ENCODE results near the gene GNRHR.

- TF ChIP-seq JUND (IDR thresholded peaks at IDR 0.05) (no peak), CTCF (IDR thresholded peaks at IDR 0.05) (no peak), YY1 (IDR thresholded peaks at IDR 0.05; ENCODE audit: low read depth) (no peak), TEAD4 (IDR thresholded peaks at IDR 0.05; ENCODE audit: borderline replicate concordance, insufficient read depth) (no peak), FOXJ3 (CRISPR knock-in tag; IDR thresholded peaks at IDR 0.05) (no peak), TCF12 (IDR thresholded peaks at IDR 0.05) (no peak)
These were observed 31.3 kb upstream of the GNRHR start for GRCh38 chr4:67785528-67785927.

All from SK-N-SH (cell line).